Stimulated activated CD8-positive, alpha-beta memory T cell treated with anti-CD3 and anti-CD28 coated beads, Interleukin-4, amount 100 ng/mL, for 4 hours (primary cell): Measurements from ENCODE around the gene GALNT14.
"Not testable (repeated sequence)": the region's sequence is repeated elsewhere in the genome, so short reads cannot be mapped to it uniquely, and the experiment has no call there.

Experiments used
- DNase-seq, 2 donors: peaks; one replicate each; pipeline ENCODE4 v3.0.0-alpha.2; 2020; ENCODE audit warnings: low read depth in 2 of 2, low spot score in 1 of 2

The GALNT14 gene, protein sequence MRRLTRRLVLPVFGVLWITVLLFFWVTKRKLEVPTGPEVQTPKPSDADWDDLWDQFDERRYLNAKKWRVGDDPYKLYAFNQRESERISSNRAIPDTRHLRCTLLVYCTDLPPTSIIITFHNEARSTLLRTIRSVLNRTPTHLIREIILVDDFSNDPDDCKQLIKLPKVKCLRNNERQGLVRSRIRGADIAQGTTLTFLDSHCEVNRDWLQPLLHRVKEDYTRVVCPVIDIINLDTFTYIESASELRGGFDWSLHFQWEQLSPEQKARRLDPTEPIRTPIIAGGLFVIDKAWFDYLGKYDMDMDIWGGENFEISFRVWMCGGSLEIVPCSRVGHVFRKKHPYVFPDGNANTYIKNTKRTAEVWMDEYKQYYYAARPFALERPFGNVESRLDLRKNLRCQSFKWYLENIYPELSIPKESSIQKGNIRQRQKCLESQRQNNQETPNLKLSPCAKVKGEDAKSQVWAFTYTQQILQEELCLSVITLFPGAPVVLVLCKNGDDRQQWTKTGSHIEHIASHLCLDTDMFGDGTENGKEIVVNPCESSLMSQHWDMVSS

DNA sequence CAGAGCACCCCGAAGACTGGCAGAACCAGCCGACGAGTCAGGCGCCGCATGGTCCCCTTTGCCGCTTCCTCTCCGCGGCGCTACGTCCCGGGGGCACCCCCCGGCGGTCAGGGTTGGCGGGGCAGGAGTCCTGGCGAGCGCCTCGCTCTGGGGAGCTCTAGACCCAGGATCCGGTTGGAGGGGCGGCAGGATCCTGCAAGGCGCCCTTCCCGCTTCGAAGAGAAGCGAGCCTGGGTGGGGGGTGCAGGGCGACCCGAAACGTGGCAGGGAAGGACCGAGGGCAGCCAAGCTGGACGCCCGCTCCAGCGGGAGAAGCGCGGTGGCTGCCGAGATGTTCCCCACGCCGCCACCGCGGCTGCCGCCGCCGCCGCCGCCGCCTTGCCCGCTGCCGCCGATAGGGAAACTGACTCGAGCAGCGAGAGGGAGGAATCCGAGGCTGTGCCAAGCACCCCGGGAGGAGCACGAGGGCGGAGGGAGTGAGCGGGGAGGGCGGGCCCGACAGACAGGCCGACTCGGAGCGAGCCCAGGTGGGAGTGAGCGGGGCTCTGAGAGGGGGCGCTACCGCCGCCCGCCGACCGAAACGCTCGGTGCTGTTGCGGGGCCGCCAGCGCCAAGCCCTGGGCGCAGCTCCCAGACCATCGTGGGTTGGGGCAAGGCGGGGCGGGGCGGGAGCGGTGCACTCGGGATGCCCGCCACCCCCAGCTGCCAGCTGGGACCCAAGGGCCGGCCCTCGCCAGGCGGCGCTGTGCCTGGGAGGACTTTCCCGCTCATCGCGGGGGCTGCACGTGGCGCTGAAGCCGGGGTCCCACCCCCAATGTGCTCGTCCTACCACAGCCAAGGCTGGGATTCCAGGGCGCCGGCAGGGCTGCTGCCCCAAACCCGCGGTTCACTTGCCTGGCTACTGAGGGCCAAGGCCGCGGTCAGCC is at the start of gene GALNT14:
Gene GALNT14 (minus strand): TSS at position 404 of the 926 bp plus-strand sequence. CDS start 354 bp downstream, at position 50.
- DNase-seq = no peak

DNA sequence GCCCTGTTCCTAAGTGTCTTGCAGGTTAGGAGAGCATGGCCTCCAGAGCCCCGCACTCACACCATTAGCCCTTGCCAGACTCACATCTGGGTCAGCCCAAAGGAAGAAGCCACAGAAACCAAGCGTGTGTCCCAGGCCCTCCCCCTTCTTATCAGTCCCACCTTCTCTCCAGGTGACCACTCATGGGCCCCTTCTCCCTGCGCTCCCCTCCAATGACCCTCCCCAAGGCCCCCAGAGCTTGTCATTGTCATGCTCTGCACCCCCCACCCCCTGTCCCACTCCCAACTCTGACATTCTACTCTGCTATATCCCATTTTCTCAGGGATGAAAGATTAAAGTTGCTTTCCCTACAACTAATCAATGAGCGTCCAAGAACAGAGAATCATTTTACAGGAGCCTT is 48.9 kb upstream of the GALNT14 start:
- DNase-seq = no peak

DNA sequence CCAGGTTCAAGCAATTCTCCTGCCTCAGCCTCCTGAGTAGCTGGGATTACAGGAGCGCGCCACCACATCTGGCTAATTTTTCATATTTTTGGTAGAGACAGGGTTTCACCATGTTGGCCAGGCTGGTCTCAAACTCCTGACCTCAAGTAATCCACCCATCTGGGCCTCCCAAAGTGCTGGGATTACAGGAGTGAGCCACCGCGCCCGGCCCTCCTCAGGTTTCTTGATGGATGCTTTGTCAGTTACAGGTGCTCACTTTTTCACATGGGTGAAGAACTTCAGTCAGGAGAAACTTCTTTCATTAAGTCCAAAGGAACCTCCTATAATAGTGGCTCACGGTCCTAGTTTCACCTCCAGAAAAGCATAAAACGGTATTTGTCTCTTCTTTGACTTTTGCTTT is 45.7 kb upstream of the GALNT14 start:
- DNase-seq = not testable (repeated sequence)

DNA sequence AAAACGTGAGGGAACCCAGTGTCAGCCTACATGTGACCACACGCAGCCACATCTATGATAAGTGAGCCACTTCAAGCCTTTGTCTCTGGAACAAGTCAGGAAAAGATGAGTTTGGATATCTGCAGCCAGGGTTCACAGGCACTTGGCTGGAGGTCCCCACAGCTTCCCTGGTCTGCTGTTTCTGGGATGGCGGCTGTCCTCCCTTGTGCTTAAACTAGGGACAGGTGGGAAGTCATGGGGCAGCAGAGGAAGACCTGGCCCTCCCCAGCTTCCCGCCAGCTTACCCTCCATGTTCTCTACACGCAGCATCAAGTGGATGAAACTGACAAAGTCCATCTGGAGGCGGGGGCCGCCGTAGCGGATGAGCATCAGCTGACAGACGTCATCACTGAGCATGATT is 38.5 kb upstream of the GALNT14 start:
- DNase-seq = no peak

DNA sequence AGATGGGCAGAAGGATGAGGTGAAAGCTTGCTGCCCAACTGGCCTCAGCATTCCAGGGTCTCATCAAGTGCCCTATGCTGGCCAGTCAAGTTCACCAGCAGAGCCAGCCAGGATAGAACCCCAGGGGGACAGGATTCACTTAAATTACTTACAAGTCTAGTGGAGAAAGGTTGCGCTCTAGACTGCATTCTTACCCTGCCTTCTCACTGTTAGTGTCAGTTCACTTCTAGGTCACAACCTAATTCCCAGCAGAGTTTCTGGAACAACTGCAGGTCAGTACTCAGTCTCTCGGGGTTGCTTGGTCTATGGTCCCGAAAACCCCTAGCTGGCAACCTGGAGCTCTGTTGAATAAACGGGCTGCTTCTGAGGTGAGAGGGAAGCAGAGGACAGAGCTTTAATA is 32.9 kb upstream of the GALNT14 start:
- DNase-seq = no peak

DNA sequence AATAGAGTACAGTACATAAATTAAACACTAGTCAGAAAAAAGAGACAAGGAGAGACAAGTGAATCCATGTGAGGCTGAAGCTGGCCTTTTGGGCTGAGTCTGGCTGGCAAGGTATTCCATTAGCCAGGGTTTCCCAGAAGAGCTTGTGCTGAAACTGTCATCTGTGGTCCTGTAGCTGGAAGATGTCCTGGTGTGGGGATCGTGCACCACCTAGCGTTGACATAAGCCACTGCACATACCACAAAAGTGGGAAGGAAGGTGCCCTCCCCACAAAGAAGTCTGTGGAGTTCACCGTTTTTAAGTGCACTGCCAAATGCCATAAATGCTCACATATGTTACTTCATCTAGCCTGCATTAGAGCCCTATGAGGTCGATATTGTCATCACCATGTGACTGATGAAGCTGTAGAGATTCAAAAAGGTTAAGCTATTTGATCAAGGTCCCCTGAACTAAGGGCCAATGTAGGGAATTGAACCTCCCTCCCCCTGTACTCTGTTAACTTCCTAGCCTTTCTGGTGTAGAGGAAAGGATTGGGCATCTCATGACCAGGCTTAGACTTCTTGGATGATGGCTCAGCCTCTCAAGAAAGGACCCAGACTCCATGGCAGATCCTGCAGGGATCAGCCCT is 31.9 kb upstream of the GALNT14 start:
- peak in 1 of 2 donors; percentile 9 for DNase-seq

DNA sequence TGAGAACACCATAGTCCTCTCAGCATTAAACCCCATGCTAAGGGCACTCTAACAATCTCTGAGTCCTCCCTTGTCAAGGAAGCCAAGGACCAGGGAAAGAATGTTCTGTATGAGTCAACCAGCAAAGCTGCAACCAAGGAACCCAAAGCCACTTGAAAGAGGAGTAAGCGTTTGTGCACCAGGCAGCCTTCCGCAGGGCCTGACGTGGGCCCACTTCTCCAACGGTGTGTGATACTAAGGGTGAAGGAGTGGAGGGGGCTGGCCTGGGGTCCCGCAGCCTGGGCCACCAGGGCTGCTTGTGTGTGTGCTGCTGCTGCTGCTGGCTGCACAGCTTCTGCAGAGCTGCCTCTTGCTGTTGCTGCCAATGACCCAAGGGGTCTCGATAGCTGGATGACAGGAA is 30.1 kb upstream of the GALNT14 start:
- no peak for DNase-seq

DNA sequence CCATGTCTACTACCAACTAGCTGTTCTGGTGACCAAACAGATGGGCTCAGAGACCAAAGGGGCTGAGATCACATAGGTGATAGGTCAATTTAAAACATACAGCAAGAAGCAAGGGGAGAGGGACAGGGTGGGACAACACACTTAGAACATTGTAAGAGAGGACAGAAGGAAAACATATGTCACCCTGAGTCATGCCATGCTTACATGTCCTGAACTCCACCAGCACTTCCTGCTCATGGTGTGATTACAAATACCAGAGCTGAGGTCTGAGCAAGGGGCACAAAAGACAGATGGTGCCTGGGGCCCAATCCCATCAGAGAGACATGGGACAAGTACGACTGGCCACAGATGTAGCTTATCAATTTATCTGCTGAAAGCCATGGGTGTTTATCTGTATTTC is 28.7 kb upstream of the GALNT14 start:
- no peak for DNase-seq

DNA sequence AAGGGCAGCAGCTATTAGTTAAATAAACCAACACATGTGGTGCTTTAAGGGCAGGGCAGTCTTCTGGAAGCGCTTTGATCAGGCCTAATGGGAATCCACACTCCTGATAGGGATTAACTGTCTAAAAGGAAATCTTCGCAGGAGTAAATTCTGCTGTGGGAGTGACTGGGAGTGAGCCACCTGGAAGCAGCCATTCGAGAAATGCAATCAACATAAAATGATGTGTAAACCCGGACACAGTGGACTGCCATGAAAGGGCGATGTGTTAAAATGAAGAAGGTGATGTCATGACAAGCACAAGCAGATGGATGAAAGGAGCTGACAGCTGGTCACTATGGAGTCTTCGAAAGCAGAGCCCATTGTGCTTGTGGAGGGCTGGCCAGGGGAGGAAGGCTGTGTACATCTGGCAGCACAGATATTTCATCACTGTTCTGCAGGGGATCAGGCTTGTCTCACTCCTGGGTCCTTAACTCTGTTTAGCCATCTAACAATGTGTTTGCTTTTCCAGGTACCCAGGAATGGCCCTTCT is 24.8 kb upstream of the GALNT14 start:
- DNase-seq = no peak

DNA sequence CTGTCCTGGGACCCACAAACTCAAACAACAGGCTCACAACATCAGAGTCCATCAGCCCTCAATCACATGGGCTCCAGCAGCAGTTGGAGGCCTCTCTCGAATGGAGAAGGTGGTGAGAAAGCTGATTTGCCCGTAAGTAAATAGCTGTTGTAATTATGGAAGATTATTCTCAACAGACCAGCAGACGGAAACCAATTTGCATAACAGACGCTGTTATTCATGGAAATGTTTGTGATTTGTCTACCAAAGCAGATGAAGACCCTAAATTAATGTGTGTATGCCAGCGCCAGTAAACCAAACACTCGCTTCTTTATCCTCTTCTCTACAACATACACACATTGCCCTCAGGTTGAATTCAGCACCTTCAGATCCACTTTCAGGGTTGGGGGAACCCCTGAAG is 23.4 kb upstream of the GALNT14 start:
- no peak for DNase-seq

DNA sequence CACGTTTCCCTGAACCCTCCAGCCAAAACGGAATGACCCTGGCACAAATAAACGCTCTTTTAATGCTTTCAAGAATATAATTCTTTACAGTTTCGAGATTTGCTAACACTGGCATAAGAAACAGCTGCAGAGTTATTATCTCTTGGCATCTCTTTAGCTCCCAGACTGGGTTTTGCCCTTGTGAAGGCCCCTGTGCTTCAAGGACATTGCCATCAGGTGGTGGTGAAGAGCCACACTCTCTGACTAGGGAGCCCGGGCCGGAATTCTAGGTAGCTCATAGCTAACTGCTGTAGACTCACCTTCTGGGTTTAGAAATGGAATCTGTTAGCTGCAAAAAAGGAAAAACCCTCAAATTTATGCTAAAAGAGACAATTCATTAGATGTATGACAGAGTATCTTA is 13.3 kb upstream of the GALNT14 start:
- DNase-seq = no peak

DNA sequence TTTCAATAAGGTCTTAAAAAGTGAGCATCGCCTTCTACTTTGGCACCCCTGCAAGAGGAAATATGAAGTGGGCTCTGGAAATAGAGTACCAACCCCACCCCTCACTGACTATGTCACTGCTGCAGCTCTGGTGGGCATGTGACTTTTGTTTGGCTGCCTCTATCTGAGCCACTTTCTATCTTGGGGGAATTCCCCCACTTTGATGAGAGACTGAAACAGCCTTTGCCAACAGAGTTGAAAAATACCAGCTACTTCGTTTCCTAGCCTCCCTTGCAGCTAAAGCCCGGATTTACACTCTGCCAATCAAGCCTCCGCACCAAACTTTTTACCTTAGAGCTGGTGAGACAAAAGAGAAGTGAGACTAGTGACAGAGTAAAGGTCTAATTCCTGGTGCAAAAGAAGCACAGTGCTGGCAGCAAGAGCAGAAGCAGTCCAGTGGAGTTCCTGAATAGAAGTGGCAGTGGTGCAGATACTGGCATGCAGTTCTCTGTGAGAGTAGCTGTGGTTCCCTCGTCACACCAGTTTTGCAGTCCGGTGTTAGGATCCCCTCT is 12.0 kb upstream of the GALNT14 start:
- DNase-seq = no peak

DNA sequence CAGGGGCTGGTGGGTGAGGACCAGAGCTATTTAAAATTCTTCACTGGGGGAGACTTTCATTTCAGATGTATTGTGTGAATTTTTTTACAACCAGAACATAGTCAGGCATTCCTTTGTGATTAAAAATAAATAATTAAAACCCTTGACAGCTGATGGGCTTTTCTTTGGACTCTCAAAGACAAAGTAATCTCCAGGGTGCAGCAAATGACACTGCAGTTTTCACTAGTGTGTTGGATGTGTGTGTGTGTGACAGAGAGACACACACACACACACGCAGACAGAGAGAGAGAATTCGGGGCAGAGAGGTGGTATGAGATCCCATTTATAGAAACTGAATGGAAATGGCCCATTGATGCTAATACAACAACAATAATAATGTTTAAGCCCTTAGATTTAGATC is 10.3 kb upstream of the GALNT14 start:
- no peak for DNase-seq

DNA sequence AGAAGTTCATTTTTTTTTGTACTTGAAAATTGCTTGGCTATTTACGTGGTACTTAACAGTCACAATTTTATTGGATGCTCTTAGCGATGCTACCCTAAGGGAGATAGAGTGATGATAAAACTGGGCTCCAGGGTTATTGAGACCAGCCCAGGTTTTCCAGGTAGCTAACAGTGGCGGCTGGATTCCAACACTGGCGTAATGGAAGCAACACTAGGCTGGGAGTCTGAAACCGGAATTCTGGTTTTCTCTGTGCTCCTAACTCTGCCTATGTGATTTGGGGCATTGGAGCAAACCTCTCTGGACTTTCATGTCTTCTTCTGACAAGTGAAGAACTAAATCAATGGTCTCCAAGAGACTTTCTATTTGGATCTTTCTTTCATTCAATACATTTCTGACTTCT is 9.4 kb upstream of the GALNT14 start:
- no peak for DNase-seq

DNA sequence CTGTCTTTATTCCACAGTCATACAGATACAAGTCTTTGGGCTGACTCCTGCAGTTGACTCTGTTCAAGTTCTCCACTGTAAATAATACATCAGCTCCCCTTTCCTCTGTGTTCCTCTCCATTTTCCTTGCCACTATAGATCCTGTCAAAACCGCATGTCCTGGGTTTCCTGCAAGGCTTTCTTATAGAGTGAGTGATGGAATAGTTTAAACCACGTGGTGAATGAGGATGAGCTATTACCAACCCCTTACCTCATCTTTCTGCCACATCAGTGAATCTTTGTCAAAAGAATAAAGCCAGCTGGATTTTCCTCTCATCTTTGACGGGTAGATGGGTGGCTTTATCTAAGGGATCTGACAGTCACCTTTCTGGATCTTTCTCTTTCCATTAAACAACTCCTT is 3.9 kb upstream of the GALNT14 start:
- no peak for DNase-seq

DNA sequence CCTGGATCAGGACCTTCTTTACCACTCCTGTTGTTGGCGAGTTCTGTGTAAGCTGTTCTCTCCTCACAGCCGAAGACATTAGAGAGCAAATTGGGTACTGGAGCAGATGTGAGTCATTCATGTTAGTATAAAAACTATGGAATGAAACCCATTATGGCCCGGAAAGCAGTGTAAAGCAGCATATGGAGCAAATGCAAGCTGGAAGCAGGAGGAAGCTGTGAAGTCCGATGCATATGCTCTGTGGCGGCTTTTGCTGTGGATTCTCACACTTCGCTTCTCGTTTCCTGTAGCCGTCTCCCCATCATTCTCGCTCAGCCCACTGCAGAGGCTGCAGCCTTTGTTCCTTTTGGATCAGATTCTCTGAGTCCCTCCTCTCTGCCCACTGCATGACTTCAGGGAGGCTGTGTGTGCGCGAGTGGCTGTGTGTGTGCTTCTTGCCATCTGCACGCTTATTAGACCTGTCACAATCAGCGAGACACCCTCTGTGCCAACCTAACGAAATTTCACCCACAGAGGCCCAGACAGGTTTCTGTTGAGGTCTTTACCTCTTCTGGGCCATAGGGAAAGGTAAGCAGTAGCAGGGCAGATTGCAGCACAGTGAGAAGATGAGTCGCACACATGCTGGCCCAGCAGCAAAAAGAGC is 3.3 kb upstream of the GALNT14 start:
- DNase-seq = no peak

DNA sequence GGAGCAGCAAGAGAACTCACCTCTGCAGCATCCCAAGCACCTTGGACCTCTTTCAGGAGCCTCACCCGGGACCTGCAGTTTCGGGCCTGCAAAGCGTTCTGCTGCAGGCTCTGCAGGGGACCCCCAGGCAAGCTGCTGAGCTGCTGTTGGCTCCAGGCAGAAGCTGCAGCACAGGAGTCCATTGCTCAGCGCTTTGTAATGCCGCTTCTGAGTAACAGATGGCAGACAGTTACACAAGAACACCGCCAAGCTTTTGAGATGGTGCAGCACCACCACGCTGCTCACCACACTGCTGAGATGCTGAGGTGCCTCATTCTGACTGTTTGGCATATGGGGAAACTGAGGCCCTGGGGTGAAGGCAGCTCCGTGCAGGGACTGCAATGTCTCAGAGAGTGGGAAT is 1.9 kb upstream of the GALNT14 start:
- no peak for DNase-seq

DNA sequence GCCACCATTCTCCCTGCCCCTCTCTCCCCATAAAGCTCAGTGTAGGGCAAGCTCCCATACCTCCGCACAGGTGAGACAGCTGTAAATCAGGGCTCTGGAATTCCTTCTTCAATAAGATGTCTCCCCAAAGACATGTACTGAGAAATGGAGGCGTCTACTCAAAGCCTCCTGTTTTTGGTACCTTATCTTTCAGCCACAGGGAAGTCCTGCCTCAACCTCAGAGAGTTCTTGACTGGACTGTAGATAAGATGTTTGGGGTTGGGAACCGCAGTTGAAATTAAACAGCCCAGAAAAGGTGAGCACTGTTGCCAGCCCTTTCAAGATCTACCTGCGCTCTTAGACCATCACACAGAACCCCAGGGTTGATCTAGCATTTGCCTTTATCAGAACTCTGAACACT is 1.4 kb upstream of the GALNT14 start:
- no peak for DNase-seq

DNA sequence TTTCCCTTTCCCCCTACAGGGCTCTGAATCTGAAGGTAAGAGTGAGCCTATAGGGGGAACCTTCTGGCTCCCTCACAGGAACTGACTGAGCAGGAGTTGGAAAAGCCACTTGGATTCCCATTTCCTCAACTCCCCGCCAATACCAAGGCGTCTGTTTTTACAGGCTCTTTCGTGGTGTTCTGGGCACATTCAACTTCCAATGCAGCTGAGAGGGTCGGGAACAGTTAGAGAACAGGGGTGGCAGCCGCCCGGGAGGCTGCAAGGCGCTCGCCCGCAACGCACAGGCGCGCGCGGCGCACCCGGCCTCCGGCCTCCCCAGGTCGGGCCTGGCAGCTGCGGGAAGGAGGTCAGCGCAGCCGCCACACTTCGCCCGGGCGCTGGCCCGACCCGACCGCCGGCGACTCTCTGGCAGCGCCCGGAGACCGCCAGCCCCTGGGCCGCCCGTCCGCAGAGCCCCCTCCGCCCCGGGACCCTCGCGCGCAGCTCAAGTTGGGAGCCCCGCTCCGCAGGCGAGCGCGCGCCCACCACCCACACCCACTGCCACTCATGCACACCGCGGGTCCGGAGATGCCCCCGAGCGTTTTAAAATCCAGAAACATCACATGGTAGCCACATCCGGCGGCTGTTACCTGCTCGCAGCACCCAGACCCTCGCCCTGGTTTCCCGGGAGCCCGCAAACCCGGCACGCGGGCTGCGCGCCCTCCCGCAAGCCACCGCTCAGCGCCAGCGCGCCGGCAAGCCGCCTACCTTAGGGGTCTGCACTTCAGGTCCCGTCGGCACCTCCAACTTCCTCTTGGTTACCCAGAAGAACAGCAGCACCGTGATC is 816 bp downstream of the GALNT14 start:
- DNase-seq = no peak

DNA sequence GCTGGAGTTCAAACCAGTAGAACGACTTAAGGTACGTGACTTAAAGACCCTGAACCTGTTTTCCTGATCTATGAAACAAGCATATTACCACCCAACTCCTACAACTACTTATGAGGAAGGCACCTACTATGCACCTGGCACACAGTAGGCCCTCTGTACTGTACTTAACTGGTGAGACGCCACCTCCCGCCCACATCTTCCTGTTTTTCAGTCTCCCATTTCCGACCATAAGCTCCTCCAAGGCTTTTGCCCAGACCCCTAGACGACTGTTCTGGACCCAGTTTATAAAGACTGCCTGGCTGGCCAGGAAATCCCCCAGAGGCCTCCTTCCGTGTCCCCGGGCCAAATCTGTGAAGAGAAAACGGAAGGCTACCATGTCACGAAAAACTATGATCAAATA is 1.5 kb downstream of the GALNT14 start:
- no peak for DNase-seq
